ENCODE measurements around the gene NKX2-8.
"Not testable (repeated sequence)": the region's sequence is repeated elsewhere in the genome, so short reads cannot be mapped to it uniquely, and the experiment has no call there.

The NKX2-8 gene

DNA sequence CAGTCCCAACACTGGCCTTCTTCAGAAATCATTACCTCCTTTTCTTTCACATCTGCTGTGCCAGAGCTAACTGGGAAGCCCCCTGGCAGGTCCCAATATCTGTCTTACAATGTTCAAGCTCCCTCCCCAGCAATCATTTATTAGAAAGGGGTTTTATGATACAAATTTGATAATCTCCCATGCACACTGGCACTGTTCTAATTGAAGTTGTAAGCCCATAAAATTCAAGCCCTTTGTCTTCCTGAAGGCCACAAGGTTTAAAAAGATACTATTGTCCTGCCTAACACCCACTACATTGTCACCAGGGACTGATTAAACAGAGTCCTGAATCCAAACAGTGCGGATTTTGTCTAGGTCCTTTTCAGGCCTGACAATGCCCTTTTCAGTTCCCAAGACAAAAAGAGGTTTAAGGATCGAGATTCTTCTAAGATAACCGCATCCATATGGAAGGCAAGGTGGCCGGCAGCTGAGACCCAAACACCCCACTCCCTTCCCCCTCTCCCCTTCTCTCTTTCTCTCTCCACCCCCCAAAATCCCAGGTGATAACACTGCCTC, 3.3 kb downstream of the NKX2-8 start:
- Histone ChIP-seq H3K9me3 (ENCODE audit: control insufficient read depth, insufficient read depth, low read length) (no peaks in the 10 kb centered on the region), H3K4me3 (ENCODE audit: low read depth, low read length) (peak overlapping the region; percentile 4), H3K4me1 (ENCODE audit: control insufficient read depth, insufficient read depth, low read length) (no peaks in the 10 kb centered on the region), H3K36me3 (ENCODE audit: control insufficient read depth, insufficient read depth, low read length) (no peaks in the 10 kb centered on the region), H3K9ac (ENCODE audit: low read depth, low read length) (no peak overlapping the region), H3K27me3 (ENCODE audit: control insufficient read depth, insufficient read depth, low read length) (peaks cover 99% of the 10 kb centered on the region)

- H3K9me3 ChIP-seq (ENCODE audit: control insufficient read depth, insufficient read depth, low read length) = no peaks in the 10 kb centered on the region
- H3K9ac ChIP-seq (ENCODE audit: low read depth, low read length) = no peak overlapping the region
- H3K36me3 ChIP-seq (ENCODE audit: control insufficient read depth, insufficient read depth, low read length) = no peaks in the 10 kb centered on the region
- peaks cover 44% of the 10 kb centered on the region for H3K27me3 ChIP-seq (ENCODE audit: control insufficient read depth, insufficient read depth, low read length)
- H3K4me1 ChIP-seq (ENCODE audit: control insufficient read depth, insufficient read depth, low read length) = no peaks in the 10 kb centered on the region
- H3K4me3 ChIP-seq (ENCODE audit: low read depth, low read length) = no peak overlapping the region
Measured at GRCh38 chr14:36570065-36570464, 12.3 kb downstream of the NKX2-8 start.

- no peaks in the 10 kb centered on the region for H3K36me3 ChIP-seq (ENCODE audit: control insufficient read depth, insufficient read depth, low read length)
Measured at GRCh38 chr14:36556811-36557433, 25.5 kb downstream of the NKX2-8 start.

DNA sequence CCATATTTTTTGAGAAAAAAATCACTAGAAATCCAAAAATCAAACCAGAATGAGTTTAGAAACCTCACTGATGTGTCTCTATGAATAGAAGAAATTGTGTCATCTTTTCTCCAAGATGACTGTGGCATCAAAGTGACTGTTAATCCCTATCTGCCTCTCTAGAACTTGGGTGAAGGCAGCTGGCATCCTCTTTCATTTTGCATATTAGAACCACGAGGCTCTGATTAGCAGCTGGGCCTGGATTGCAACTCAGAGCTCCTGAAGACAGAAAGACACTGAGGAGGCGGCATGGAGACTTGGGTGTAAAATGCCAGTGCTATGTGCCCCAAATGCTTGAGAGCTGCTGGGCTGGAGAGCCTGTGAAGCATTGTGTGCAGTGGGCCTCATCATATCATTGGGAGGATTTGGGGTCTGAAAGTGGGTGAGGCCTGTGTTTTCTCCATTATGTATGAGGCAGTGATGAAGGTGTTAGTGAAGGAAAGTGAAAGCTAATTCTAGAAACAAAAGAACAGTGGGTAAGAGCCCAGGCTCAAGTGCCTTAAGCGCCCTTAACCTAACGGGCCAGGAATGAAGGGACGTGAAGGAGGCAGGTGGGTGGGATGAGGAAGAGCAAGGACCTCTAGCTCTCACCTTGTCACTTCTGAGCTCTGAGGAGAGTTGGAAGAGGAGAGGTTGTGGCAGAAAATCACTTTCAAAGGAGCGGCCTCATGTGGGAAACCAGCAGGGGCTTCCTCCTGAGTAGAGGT, 26.2 kb downstream of the NKX2-8 start:
- Histone ChIP-seq H3K9ac (ENCODE audit: low read depth, low read length) (no peak overlapping the region), H3K9me3 (ENCODE audit: control insufficient read depth, insufficient read depth, low read length) (no peaks in the 10 kb centered on the region), H3K4me3 (ENCODE audit: low read depth, low read length) (no peak overlapping the region), H3K27me3 (ENCODE audit: control insufficient read depth, insufficient read depth, low read length) (peaks cover 16% of the 10 kb centered on the region), H3K4me1 (ENCODE audit: control insufficient read depth, insufficient read depth, low read length) (peaks cover 3% of the 10 kb centered on the region), H3K36me3 (ENCODE audit: control insufficient read depth, insufficient read depth, low read length) (no peaks in the 10 kb centered on the region)

More at GRCh38 chr14:36556811-36557433, 25.5 kb downstream of the NKX2-8 start:
- no peaks in the 10 kb centered on the region for H3K9me3 ChIP-seq (ENCODE audit: control insufficient read depth, insufficient read depth, low read length)
- no peak overlapping the region for H3K9ac ChIP-seq (ENCODE audit: low read depth, low read length)
- no peak overlapping the region for H3K4me3 ChIP-seq (ENCODE audit: low read depth, low read length)
- H3K4me1 ChIP-seq (ENCODE audit: control insufficient read depth, insufficient read depth, low read length) = peaks cover 3% of the 10 kb centered on the region
- peaks cover 21% of the 10 kb centered on the region for H3K27me3 ChIP-seq (ENCODE audit: control insufficient read depth, insufficient read depth, low read length)

GRCh38 chr14:36553656-36554260, 28.7 kb downstream of the NKX2-8 start:
- H3K9me3 ChIP-seq (ENCODE audit: control insufficient read depth, insufficient read depth, low read length) = no peaks in the 10 kb centered on the region
- H3K4me3 ChIP-seq (ENCODE audit: low read depth, low read length) = no peak overlapping the region
- peaks cover 3% of the 10 kb centered on the region for H3K4me1 ChIP-seq (ENCODE audit: control insufficient read depth, insufficient read depth, low read length)

DNA sequence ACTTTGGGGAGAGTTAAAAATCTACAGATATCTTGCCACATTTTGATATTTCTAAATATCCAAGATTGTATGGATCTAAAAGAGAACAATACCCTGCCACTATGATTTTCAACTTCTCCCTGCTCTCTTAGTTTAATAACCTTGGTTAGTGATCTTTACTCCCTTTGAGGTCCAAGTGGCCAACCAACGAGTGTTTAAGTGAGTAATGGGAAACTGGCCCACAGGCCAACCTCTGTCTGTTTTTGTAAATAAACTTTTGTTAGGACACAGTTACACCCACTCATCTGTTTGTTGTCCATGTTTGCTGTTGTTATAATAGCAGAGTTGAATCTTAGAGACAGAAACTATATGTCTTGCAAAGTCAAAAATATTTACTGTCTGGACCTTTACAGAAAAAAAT, 31.5 kb downstream of the NKX2-8 start:
- H3K4me3 ChIP-seq (ENCODE audit: low read depth, low read length) = no peak overlapping the region
- H3K4me1 ChIP-seq (ENCODE audit: control insufficient read depth, insufficient read depth, low read length) = no peaks in the 10 kb centered on the region
- H3K9ac ChIP-seq (ENCODE audit: low read depth, low read length) = no peak overlapping the region
- no peaks in the 10 kb centered on the region for H3K9me3 ChIP-seq (ENCODE audit: control insufficient read depth, insufficient read depth, low read length)
- no peaks in the 10 kb centered on the region for H3K36me3 ChIP-seq (ENCODE audit: control insufficient read depth, insufficient read depth, low read length)
- H3K27me3 ChIP-seq (ENCODE audit: control insufficient read depth, insufficient read depth, low read length) = peaks cover 5% of the 10 kb centered on the region

More at GRCh38 chr14:36553656-36554260, 28.7 kb downstream of the NKX2-8 start:
- H3K27me3 ChIP-seq (ENCODE audit: control insufficient read depth, insufficient read depth, low read length) = peaks cover 5% of the 10 kb centered on the region
- no peaks in the 10 kb centered on the region for H3K36me3 ChIP-seq (ENCODE audit: control insufficient read depth, insufficient read depth, low read length)
- H3K9ac ChIP-seq (ENCODE audit: low read depth, low read length) = no peak overlapping the region

DNA sequence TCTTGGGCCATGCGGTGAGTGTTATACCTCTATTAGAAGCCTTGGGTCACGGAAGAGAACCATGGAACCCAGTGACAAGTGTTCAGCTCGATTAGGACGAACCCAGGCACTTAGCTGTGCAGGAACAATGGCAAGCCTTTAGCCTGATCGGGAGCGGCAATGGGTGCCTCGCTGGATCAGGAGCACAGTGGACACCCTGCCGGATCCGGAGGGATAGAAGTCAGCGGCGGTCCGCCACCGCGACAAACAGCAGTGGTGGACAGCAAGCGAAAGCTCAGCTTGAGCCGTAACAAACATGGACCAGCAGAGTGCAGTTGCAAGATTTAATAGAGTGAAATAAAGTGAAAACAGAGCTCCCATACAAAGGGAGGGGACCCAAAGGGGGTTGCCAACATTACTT, 38.1 kb downstream of the NKX2-8 start:
- not testable (repeated sequence) for H3K4me1 ChIP-seq (ENCODE audit: control insufficient read depth, insufficient read depth, low read length); H3K36me3 ChIP-seq (ENCODE audit: control insufficient read depth, insufficient read depth, low read length); H3K4me3 ChIP-seq (ENCODE audit: low read depth, low read length); H3K9ac ChIP-seq (ENCODE audit: low read depth, low read length); H3K27me3 ChIP-seq (ENCODE audit: control insufficient read depth, insufficient read depth, low read length); H3K9me3 ChIP-seq (ENCODE audit: control insufficient read depth, insufficient read depth, low read length)

DNA sequence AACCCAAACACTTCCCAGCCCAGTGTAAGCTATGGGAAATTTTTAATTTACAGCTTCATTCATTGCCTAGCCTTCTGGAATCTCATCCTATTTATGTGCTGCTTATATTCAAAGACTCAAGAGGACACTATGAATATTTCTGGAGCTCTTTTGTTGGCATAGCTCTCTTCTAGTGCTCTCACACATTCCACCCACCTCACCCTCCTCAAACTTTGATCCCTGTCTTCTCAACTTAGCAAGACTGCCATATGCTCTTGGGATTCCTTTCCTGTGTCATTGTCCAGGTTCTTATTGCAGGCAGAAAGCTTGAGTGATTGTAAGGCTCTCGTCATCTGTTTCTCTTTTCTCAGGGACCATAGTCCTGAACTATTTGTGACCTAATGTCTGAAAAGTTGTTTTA, 44.4 kb downstream of the NKX2-8 start:
- Histone ChIP-seq H3K4me3 (ENCODE audit: low read depth, low read length) (no peak overlapping the region), H3K9ac (ENCODE audit: low read depth, low read length) (no peak overlapping the region), H3K27me3 (ENCODE audit: control insufficient read depth, insufficient read depth, low read length) (peaks cover 16% of the 10 kb centered on the region), H3K36me3 (ENCODE audit: control insufficient read depth, insufficient read depth, low read length) (no peaks in the 10 kb centered on the region), H3K4me1 (ENCODE audit: control insufficient read depth, insufficient read depth, low read length) (no peaks in the 10 kb centered on the region), H3K9me3 (ENCODE audit: control insufficient read depth, insufficient read depth, low read length) (no peaks in the 10 kb centered on the region)

Data from iPS-15b (cell line).